Activated T-helper 1 cell treated with anti-CD3 and anti-CD28 coated beads, Interleukin-12 subunit alpha, Interleukin-12 subunit beta, Interleukin-2, Interleukin-4 antibody, amounts not matched to agents 30 ng/mL and 10 ng/mL and 1 ng/mL, durations not matched to agents 14 hours and 24 hours and 36 hours (primary cell): Measurements from ENCODE around the gene CYP27A1. TPM values are rescaled to one million over a fixed set of nuclear protein-coding genes. Genes with fewer than 3 reads are reported as not detected.

Experiments used
- DNase-seq: peaks from one replicate; pipeline ENCODE4 v3.0.0; 2021; ENCODE audit warnings: low spot score
- H3K27ac Mint-ChIP-seq: one replicate; pipeline ENCODE4 v1.8.0; 2021; ENCODE audit warnings: mild to moderate bottlenecking, mixed read lengths
- H3K27me3 Mint-ChIP-seq: one replicate; pipeline ENCODE4 v1.8.0; 2022; ENCODE audit warnings: mild to moderate bottlenecking, moderate library complexity, mixed read lengths; ENCODE audit not compliant: insufficient read depth
- H3K36me3 Mint-ChIP-seq: one replicate; pipeline ENCODE4 v1.8.0; 2021; ENCODE audit warnings: low read depth, mixed read lengths
- H3K4me1 Mint-ChIP-seq: one replicate; pipeline ENCODE4 v1.8.0; 2021; ENCODE audit warnings: low read depth, mixed read lengths
- H3K4me3 Mint-ChIP-seq: one replicate; pipeline ENCODE4 v1.8.0; 2021; ENCODE audit warnings: mild to moderate bottlenecking, moderate library complexity, mixed read lengths
- H3K9me3 Mint-ChIP-seq: one replicate; pipeline ENCODE4 v1.8.0; 2021; ENCODE audit warnings: mixed read lengths
- intact Hi-C: fragments of 100-400 bp; cut with micrococcal nuclease; formaldehyde crosslinking; loops from one replicate; pipeline ENCODE4 v1.15.1; 2024
- total RNA-seq: library from RNA; stranded (reverse); gene quantifications from 2 replicates; pipeline ENCODE4 v1.2.3, GENCODE V29; 2022

CYP27A1 gene
- total RNA-seq, 1 donor from 2014 or later: 0.39 TPM

DNA sequence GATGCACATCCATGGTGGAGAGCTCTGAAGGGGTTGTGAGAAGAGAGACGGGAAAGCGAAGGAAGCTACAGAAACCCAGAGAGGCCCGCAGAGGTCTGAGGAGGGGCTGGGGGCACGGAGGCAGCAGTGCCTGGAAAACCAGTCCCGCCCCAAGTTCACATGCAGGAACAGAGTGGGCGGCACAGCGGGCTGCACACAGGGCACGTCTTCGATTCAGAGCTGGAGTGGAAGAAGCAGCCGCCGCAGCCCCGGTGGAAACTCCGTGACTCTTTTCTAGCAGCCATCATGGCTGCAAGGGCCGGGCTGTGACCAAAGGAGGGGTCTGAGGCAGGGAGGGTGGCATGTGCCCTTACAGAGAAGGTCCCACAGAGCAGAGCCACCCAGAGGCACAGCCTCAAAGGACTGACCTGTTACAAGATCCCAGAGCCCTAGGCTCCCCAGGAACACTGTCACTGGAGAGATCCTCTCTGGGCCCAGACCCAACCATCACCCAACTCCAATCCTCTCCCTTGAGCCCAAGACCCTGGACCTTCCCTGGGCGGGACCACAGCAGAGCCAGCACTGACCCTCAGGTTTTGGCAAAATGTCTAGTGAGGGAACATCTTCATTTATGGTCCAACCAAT lies 38.9 kb downstream of the CYP27A1 start:
- H3K9me3 Mint-ChIP-seq: no peaks in the 10 kb centered on the region
- H3K27ac Mint-ChIP-seq: no peak overlapping the region
- H3K36me3 Mint-ChIP-seq: no peaks in the 10 kb centered on the region
- DNase-seq: no peak
- no peak overlapping the region for H3K4me3 Mint-ChIP-seq
- peaks cover 13% of the 10 kb centered on the region for H3K27me3 Mint-ChIP-seq
- H3K4me1 Mint-ChIP-seq: no peaks in the 10 kb centered on the region
- intact Hi-C loops: no loop called here

DNA sequence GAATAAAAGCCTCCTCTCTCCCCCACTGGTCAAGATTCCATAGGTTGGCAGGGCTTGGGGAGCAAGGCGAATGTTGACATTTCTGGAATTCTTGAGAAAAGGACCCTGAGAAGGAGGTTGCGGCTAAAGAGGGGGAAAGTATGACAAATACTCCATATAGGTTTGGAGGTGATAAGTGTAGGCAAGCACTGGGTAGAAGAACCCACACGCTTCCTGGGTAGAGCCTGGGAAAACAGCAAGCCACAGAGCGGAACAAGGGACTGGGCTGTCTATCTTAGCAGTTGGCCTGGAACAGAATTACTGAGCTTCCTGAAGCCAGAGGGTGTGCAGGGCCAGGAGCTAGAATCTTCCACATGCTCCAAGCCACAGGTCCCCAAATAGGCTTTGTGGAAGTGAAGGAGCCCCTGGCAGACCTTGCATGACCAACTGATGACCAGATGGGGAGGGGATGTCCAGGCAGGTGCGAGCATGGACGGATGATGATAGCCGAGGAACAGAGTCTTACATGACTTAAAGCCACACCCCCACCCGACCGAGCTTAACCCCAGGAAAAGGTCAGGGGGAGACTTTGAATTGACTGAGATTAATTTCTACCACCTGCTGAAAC lies 39.8 kb downstream of the CYP27A1 start:
- Mint-ChIP-seq H3K9me3 (no peaks in the 10 kb centered on the region), H3K4me3 (no peak overlapping the region), H3K36me3 (no peaks in the 10 kb centered on the region), H3K27ac (no peak overlapping the region), H3K4me1 (no peaks in the 10 kb centered on the region), H3K27me3 (peaks cover 13% of the 10 kb centered on the region)
- DNase-seq: no peak
- intact Hi-C loops: no loop called here

DNA sequence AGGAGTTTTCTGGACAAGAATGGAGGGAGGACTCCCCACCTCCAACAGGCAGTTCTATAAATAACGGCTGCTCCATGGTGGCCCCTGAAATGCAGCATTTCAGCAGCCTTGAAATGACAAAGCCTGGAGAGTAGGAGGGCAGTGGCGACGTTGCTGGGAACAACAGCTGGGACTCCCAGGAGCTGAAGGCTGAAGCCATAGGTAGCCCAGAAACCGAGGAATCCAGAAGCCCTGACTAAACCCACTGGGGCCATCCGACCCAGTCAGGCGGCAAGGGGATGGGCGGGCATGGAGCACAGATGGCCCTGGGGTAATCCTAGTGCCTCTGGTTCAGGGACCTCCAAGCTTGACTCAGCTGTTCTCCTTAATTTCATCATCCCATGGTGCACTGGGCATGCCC lies 40.7 kb downstream of the CYP27A1 start:
- Mint-ChIP-seq H3K4me3 (no peak overlapping the region), H3K36me3 (no peaks in the 10 kb centered on the region), H3K27me3 (peaks cover 10% of the 10 kb centered on the region), H3K27ac (no peak overlapping the region), H3K4me1 (no peaks in the 10 kb centered on the region), H3K9me3 (no peaks in the 10 kb centered on the region)
- intact Hi-C loops: no loop called here
- DNase-seq: no peak

DNA sequence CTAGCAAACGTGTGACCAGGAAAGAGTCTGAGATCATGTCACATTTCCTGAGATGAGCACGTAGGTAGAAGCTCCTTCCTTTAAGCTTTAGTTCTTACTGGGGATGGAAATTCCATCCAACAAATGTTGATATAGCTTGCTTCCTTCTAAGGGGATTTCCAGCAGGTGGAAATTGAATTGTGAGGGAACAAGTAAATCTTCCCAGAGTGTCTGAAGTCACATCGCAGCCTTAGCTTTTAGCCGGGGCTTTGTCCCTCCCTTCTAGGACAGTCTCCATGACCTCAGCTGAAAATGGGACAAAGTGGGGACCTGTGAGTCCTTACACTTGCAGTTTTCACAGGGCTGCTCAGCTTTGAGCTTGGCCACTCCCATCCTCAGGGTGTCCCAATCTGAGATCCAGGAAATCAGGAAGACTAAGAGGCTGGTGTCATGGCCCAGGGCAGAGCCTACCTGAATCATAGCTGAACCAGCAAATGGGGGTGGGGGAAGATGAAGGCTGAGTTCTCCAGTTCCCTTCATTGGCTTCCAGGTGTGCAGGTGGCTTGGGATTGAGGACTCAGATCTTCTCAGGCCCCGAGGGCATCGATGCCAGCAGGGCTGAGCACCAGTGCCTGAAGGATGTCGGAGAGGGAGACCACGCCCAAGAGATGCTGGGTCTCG lies 41.4 kb downstream of the CYP27A1 start:
- intact Hi-C loops: no loop called here
- no peak overlapping the region for H3K27ac Mint-ChIP-seq
- H3K4me1 Mint-ChIP-seq: no peaks in the 10 kb centered on the region
- H3K4me3 Mint-ChIP-seq: no peak overlapping the region
- peaks cover 6% of the 10 kb centered on the region for H3K27me3 Mint-ChIP-seq
- no peak for DNase-seq
- no peaks in the 10 kb centered on the region for H3K9me3 Mint-ChIP-seq
- H3K36me3 Mint-ChIP-seq: no peaks in the 10 kb centered on the region

DNA sequence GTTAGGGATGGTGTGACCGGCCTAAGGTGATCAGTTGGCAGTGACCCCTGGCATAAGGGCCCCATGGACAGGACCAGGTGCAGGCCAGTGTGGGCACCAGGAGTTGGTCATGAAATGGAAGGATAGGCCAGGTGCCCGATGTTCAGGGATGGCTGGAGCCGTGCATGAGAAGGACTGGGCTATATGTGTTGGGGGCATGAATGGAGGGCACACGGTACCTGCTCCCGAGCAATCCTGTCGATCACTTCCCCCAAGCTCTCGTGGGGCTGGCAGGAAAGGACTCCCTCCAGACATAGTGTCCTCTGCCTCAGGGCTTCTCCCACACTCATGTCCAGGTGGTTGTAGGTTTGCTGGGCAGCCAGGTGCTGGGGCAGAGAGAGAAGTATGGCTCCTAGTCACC lies 42.1 kb downstream of the CYP27A1 start:
- no peak overlapping the region for H3K27ac Mint-ChIP-seq
- no peak for DNase-seq
- no peaks in the 10 kb centered on the region for H3K36me3 Mint-ChIP-seq
- peaks cover 9% of the 10 kb centered on the region for H3K27me3 Mint-ChIP-seq
- H3K4me1 Mint-ChIP-seq: no peaks in the 10 kb centered on the region
- intact Hi-C loops: no loop called here
- H3K9me3 Mint-ChIP-seq: no peaks in the 10 kb centered on the region
- no peak overlapping the region for H3K4me3 Mint-ChIP-seq

DNA sequence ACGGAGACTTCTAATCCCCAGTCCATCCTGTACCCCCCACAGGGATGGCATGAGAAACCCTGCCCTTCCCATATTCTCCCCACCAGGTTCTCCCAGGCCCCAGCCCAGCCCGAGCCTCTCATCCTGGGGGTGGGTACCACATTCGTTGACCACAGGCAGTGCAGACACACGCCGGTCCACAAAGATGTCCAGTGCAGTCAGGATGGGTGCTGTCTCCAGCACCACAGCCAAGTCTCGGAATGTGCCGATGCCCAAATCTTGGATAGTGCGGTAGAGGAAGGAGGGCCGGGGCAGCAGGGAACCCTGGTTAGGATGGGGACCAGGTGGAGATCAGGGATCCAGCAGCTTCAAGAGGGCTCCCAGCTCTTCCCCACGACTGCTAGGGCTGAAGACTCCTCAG lies 44.8 kb downstream of the CYP27A1 start:
- intact Hi-C loops: no loop called here
- Mint-ChIP-seq H3K4me1 (no peaks in the 10 kb centered on the region), H3K4me3 (no peak overlapping the region), H3K9me3 (no peaks in the 10 kb centered on the region), H3K27me3 (peaks cover 9% of the 10 kb centered on the region), H3K27ac (no peak overlapping the region), H3K36me3 (no peaks in the 10 kb centered on the region)
- DNase-seq: no peak

DNA sequence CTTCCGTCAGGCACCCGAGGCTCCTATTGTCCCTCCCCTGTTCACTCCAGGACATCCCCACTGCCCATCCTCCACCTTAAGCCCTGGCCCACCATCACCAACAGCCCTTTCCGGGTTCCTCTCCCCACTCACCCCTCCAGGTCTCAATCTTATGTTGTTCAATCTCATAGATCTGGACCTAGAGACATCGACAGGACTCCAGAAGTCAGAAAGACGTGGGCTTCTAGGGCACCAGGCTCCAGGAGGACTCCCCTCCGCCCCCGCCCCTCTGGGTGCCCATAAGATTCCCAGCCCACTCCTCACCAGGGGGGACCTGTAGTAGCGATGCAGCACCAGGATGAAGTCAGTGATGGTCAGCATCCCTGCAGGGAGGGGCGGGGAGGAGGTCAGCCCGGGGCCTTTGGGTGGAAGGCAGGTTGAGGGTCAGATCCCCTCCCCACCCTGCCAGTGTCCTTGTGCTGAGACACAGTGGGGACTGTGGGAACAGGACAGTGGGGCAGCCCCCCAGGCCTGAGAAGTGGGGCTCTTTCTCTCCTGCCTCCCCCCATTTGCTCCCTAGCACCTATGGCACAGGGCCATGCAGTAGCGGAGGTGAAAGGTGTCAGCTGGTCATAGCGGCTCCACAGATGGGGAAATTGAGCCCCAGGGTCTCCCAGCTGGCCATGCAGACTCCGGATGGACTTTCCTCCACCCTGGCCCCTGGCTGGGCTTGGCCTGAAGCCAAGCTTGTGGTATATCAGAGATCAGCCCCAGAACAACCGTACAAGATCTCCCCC lies 45.9 kb downstream of the CYP27A1 start:
- Mint-ChIP-seq H3K27ac (no peak overlapping the region), H3K36me3 (no peaks in the 10 kb centered on the region), H3K4me3 (no peak overlapping the region), H3K9me3 (no peaks in the 10 kb centered on the region), H3K4me1 (no peaks in the 10 kb centered on the region), H3K27me3 (peaks cover 14% of the 10 kb centered on the region)
- intact Hi-C loops: no loop called here
- no peak for DNase-seq

DNA sequence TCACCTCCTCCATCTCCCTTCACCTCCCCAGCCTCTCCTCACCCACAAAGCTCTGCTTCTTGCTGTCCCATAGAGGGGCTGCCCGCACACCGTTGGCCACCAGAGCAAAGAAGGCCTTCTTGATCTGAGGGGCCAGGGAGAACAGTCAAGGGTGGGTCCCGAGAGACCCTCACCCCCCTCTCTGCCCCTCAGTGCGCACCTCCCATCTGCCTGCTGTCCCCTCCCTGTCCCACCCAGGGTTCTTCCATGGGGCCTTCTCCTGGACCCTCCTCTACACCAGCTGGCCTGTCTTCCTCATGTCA lies 46.5 kb downstream of the CYP27A1 start:
- Mint-ChIP-seq H3K27ac (no peak overlapping the region), H3K27me3 (peaks cover 17% of the 10 kb centered on the region), H3K36me3 (no peaks in the 10 kb centered on the region), H3K4me1 (no peaks in the 10 kb centered on the region), H3K9me3 (no peaks in the 10 kb centered on the region), H3K4me3 (no peak overlapping the region)
- intact Hi-C loops: no loop called here
- DNase-seq: no peak

DNA sequence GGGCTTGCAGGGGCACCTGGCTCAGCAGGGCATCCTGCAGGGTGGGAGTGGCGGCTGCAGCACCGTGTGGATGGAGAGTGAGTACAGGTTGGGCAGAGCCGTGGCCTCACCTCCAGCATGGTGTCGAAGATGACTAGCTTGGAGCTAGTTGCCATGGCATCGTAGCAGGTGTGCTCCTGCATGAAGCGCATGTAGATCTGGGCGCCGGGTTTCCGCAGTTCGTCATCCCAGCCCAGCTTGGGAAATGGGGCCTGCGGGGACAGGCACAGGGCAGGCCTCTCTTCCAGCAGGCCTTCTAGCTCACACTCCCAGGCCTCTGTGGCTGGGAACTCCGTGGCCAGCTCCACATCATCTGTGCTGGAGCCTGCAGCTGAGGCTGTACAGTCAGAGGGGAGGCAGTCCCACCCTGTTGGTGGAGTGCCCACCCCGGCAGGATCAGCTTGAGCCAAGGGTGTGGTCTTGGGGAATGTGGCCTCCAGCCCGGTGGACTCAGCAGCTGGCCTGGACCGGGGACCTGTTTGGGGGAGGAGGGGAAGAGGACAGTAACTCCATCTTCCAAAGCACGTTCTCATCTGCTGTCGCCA lies 48.0 kb downstream of the CYP27A1 start:
- intact Hi-C loops: no loop called here
- Mint-ChIP-seq H3K4me1 (no peaks in the 10 kb centered on the region), H3K36me3 (no peaks in the 10 kb centered on the region), H3K27ac (no peak overlapping the region), H3K9me3 (no peaks in the 10 kb centered on the region), H3K4me3 (no peak overlapping the region), H3K27me3 (peaks cover 23% of the 10 kb centered on the region)
- no peak for DNase-seq

DNA sequence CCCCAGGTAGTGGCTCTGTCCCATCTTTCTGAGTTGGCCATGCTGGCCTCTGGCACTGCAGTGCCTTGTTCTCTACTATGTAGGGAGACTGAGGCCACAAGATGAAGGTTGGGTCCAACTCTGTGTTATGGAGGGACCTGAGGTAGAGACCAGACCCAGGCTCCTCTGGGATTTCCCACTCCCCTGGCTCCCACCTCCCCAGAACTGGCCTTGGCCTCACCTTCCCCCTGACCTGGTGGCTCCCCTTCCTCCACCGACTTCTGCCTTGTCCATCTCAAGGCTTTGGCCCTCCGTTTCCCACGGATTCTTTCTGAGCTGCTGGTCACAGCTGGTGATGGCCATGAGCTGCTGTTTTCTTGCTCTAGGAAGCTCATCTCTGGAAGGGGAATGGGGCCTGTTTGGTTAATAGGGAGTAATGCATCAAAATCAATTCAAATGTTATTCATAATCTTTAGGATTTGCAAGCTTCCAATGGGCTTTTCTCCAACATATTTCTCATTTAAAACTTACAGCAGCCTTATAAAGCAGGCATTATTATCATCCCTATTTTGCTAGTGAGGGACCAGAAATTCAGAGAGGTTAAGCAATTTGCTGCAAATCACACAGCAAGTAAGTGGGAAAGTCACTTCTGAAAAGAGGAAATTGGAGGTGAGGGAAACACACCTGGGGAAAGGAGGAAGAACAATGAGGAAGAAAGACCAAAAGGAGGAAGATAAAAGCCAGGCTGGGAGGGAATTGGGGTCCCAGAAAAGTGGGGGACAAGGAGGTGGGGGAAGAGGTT lies 48.8 kb downstream of the CYP27A1 start:
- Mint-ChIP-seq H3K36me3 (no peaks in the 10 kb centered on the region), H3K4me1 (no peaks in the 10 kb centered on the region), H3K9me3 (no peaks in the 10 kb centered on the region), H3K27ac (no peak overlapping the region), H3K27me3 (peaks cover 19% of the 10 kb centered on the region), H3K4me3 (no peak overlapping the region)
- no peak for DNase-seq
- intact Hi-C loops: no loop called here

DNA sequence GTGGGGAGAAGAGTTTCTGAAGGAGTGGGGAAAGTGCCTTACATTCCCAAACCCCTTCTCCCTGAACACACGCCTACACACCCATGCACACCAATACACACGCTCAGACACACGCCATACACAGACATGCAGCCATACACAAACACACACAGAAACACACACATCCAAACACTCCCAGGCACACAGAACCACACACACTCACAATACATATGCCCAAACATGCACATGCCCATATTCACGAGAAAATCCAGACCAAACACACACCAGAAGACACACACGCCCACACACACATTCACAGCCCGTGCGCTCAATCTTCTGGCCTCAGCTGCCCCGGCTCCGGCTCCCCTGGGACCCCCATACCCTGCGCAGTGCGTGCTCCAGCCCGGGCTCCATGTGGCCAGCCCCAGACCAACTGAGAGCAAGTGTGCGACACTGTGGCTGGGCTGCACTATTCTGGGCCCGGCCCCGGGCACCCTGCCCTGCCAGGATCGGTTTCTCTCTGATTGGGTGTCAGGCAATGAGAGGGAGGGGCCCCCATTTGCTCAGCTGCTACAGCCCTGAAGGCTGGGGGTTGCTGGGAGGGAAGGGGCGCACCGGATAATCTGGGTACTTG lies 49.5 kb downstream of the CYP27A1 start, which contains the start of gene PRKAG3:
Gene PRKAG3 (minus strand): TSS at position 426 of the 613 bp plus-strand sequence.
- Mint-ChIP-seq H3K4me1 (no peaks in the 10 kb centered on the region), H3K27ac (no peak within 1 kb of the TSS), H3K36me3 (no peaks in the 10 kb centered on the region), H3K9me3 (no peaks in the 10 kb centered on the region), H3K4me3 (no peak within 1 kb of the TSS), H3K27me3 (peaks cover 22% of the 10 kb centered on the region)
- DNase-seq: no peak
- intact Hi-C loops: no loop called here

DNA sequence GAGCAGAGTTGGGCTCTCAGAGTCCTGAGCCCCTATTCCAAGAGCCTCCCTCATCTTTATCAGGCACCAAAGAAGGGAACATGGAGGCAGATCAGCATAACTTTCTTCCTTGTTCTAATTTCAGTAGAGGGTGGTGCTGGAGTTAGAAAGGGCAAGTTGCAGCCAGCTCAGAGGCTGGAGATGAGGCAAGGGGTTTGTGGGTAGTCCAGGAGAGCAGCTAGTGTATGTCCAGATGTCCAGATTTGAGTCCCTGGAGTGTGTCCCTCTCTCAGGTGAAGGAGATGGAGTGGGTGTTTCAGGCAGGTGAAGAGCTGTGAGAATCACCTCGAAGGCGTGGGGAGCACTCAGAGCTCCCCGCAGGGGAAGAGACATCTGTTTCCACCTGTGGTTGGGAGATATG lies 50.1 kb downstream of the CYP27A1 start:
- H3K36me3 Mint-ChIP-seq: no peaks in the 10 kb centered on the region
- intact Hi-C loops: no loop called here
- no peak for DNase-seq
- H3K4me3 Mint-ChIP-seq: no peak overlapping the region
- no peak overlapping the region for H3K27ac Mint-ChIP-seq
- peaks cover 22% of the 10 kb centered on the region for H3K27me3 Mint-ChIP-seq
- no peaks in the 10 kb centered on the region for H3K4me1 Mint-ChIP-seq
- H3K9me3 Mint-ChIP-seq: no peaks in the 10 kb centered on the region
